GM18951 (cell line): ENCODE data around the gene YWHAQ.
A peak's percentile ranks its signal among the peaks of the same experiment; 100 is the strongest.

Source experiments
- POLR2A ChIP-seq: IDR thresholded peaks from 4 replicates; pipeline ENCODE4 v1.6.1; 2011; ENCODE audit warnings: mild to moderate bottlenecking; ENCODE audit not compliant: insufficient read length, insufficient read depth; ENCODE audit errors: extremely low read depth
- in situ Hi-C: fragments of 300-500 bp; cut with MboI; formaldehyde crosslinking; loops from one replicate; pipeline ENCODE4 v1.12.0; 2022; ENCODE audit warnings: low sequenced_read_pairs, mixed read lengths, inconsistent platforms; ENCODE audit not compliant: unreplicated experiment

The YWHAQ gene

GRCh38 chr2:9630736-9631552, at the start of gene YWHAQ:
Gene YWHAQ (minus strand): TSS chr2:9630997. CDS start chr2:9630452, 545 bp downstream.
- in situ Hi-C loops, result no loop called here
- peak; percentile 92 for TF ChIP-seq POLR2A

DNA sequence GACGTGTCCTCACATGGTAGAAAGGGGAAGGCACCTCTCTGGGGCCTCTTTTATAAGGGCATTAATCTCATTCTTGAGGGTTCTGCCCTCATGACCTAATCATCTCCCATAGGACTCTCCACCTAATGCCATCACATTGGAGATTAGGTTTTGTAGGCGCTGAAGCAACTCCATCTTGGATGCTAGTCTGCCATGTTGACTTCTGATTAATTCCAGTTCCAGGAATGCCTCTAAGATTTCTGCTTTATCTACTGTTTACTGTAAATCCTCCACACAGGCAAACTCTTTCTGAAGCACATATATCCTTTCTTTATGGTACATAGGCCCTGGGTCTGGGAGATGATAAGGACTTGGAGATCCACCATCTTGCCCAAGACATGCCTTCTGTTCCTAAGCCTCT, 49.3 kb upstream of the YWHAQ start:
- in situ Hi-C loops, result no loop called here
- no peak for TF ChIP-seq POLR2A

- TF ChIP-seq POLR2A, result no peak
- in situ Hi-C loops, result no loop called here
Measured at GRCh38 chr2:9679218-9679617, 48.4 kb upstream of the YWHAQ start.

DNA sequence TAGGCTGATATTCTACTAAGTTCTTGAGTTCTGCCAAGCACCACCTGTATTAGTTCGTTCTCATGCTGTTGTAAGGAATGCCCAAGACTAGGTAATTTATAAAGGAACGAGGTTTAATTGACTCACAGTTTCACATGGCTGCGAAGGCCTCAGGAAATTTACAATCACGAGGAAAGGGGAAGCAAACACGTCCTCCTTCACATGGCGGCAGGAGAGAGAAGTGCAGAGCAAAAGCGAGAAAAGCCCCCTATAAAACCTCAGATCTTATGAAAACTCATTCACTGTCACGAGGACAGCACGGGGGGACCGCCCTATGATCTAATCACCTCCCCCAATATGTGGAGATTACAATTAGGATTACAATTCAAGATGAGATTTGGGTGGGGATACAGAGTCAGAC, 47.7 kb upstream of the YWHAQ start:
- in situ Hi-C loops, result no loop called here
- TF ChIP-seq POLR2A, result no peak

GRCh38 chr2:9675415-9676351, 44.9 kb upstream of the YWHAQ start:
- in situ Hi-C loops, result no loop called here
- no peak for TF ChIP-seq POLR2A

DNA sequence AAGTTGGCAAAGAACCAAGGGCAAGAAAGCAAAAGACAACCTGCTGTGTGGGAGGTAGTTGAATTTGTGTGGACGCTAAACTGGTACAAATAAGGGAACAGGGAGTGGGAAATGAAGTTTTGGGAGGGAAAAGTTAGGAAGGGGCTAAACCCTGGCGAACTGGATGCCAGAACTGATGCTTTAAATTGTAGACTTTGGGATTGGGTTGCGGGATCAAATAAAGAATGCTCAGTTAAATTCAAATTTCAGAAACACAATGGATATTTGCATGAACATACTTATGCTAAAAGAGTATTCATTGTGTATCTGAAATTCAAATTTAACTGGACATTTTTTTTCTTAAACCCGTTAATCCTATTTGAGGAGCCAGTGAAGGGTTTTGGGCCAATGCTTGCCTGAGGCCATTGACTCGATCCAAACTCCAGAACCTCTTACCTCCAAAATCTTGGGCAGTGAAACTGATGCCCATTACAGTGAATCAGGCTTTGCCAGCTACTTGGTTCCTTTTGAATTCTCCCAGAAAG, 44.2 kb upstream of the YWHAQ start:
- in situ Hi-C loops, result no loop called here
- no peak for TF ChIP-seq POLR2A

GRCh38 chr2:9673914-9674481, 43.2 kb upstream of the YWHAQ start:
- no peak for TF ChIP-seq POLR2A
- in situ Hi-C loops, result no loop called here

DNA sequence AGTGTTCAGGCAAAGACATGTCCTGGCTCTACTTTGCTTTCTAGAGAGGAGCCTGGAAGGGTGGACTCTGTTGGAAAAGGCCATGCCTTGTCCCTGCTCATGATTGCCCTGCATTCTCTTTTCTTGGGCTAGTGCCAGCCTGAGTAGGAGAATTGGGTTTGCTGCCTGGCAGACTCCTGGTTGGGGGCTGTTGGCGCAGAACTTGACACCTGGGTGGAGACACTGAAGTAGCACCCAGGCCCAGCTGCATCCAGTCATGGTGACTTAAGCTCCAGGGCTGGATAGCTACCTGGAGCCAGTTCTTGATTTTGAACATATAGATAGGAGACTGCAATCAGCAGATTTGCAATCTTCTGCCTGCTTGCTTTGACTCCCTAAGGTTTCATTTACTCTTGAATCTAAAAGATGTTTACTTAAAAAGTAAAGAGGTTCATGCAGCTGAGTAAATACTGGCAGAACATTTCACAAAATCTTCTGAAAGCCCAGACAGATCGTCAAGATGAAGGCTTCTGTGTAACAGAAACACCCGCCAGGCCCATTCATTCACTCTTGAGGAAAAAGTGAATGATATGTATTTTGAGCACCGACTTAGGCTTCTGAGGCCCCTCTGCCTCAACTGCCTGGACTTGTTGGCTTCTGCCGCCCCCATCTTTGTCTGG, 38.0 kb upstream of the YWHAQ start:
- in situ Hi-C loops, result no loop called here
- TF ChIP-seq POLR2A, result no peak

DNA sequence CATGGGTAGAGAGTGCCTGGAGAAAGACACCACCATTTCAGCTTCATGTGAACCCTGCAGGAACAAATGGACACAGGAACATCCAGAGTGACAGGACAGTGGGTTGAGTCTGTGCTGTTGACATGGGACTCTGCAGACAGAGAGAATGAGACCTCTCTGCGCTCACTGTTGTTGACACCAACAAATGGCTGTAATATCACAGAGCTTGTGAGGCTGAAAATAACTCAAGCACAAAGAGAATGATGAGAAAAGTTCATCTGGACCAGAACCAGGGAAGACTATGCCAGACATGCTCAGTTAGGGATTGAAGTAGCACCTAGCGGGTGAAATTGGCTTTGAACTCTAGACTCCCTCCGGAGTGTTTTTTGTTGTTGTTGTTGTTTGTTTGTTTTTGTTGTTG, 37.0 kb upstream of the YWHAQ start:
- in situ Hi-C loops, result no loop called here
- TF ChIP-seq POLR2A, result no peak

DNA sequence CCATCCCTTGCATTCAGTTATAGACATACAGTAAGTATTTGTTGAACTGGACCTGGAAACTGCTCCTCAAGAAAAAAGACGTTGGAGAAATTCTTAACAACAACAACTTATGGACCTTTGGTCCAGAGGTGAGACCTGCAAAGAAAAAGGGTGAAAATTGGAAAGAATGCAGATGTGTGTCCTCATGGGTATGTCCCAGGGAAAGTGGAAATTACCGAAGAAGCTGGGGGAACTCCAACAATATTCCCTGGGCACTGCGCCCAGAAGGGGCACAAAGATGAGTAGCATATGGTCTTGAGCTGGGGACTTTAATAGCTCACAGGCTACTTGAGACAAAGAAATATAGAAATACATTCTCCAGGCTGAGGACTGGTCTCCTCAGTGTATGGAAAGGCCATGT, 35.5 kb upstream of the YWHAQ start:
- TF ChIP-seq POLR2A, result no peak

GRCh38 chr2:9665898-9666297, 35.1 kb upstream of the YWHAQ start:
- in situ Hi-C loops, result no loop called here
- TF ChIP-seq POLR2A, result no peak

More for the DNA sequence above, 35.5 kb upstream of the YWHAQ start:
- in situ Hi-C loops, result no loop called here

DNA sequence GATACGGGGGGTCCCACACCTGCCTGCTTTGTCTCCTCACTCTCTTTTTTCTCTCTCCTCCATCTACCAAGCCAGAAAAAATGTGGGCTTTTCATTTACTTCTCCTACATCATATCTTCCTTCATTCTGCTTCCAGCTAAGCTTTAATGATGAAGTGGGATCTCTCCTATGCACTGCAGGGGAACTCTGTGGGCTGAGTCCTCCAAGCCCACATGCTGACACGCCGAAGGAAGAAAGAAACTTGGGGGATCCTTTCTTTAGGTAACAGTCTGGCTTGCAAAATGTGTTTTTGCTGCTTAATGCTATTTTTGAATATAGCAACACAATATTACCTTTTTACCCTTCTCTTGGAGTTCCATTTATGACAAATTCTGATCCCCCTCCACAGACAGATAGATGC, 33.6 kb upstream of the YWHAQ start:
- TF ChIP-seq POLR2A, result no peak
- in situ Hi-C loops, result no loop called here

DNA sequence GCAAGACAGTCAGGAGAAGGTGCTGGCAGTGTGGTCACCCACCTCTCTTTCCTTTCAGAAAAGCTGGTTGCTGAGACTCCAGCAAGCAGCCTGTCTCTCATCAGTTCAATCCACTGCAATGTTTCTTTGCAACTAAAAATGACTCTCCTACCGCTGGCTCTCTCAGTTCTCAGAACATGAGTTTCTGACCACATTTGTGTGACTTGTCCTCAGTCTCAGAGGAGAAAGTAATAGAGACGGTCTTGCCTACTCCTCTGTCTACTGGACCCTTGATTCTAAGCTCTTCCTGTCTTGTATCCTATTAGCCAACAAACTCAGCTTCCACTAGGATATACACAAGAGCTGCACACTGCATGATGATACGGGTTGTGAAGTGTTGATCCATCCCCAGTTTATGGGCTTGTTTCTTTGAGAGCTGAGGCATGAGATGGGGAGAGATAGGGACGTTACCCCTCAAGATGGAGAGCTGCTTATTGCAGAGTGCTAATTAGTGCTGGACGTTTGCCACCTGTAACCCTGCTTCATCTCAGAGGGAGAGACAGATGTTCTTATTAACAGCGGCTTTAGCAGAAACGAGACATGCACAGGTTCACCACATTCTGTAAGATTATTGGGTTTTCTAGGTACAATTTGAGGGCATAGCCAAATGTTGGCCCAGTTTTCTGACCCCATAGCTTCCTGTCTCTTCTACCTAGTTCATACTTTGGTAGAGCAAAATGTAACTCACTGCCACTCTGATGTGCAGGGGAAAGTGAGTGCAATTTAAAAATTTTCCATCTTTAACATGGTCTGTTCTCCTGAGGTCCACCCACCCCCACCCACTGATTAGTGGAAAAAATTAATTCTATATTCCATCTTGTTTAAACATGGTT, 32.4 kb upstream of the YWHAQ start:
- in situ Hi-C loops, result no loop called here
- TF ChIP-seq POLR2A, result no peak
